ENCODE measurements around the gene HKDC1.
"Not testable (repeated sequence)": the region's sequence is repeated elsewhere in the genome, so short reads cannot be mapped to it uniquely, and the experiment has no call there.

HKDC1 gene

GRCh38 chr10:69220041-69220451, at the start of gene HKDC1:
HKDC1 (plus strand) TSS chr10:69220332; CDS start chr10:69220436, 104 bp downstream.
- no peak for DNase-seq (ENCODE audit: low read depth in 1 of 2, low spot score in 1 of 2)

GRCh38 chr10:69172241-69172982, 47.7 kb upstream of the HKDC1 start:
- no peak for DNase-seq (ENCODE audit: low read depth in 1 of 2, low spot score in 1 of 2)

GRCh38 chr10:69175326-69175725, 44.8 kb upstream of the HKDC1 start:
- not testable (repeated sequence) for DNase-seq (ENCODE audit: low read depth in 1 of 2, low spot score in 1 of 2)

- DNase-seq (ENCODE audit: low read depth in 1 of 2, low spot score in 1 of 2), result no peak
These were observed 43.3 kb upstream of the HKDC1 start for GRCh38 chr10:69176823-69177222.

GRCh38 chr10:69179089-69179742, 40.9 kb upstream of the HKDC1 start:
- DNase-seq (ENCODE audit: low read depth in 1 of 2, low spot score in 1 of 2), result peak in 1 of 2 donors; percentile 3

GRCh38 chr10:69179743-69180524, 40.2 kb upstream of the HKDC1 start, which contains the start of gene SUPV3L1:
SUPV3L1 (plus strand) TSS chr10:69180234; CDS start chr10:69180292, 58 bp downstream.
- peak; percentile 68 to 73 for DNase-seq (ENCODE audit: low read depth in 1 of 2, low spot score in 1 of 2)

GRCh38 chr10:69180525-69181204, 39.5 kb upstream of the HKDC1 start:
- DNase-seq (ENCODE audit: low read depth in 1 of 2, low spot score in 1 of 2), result peak in 1 of 2 donors; percentile 2

- no peak for DNase-seq (ENCODE audit: low read depth in 1 of 2, low spot score in 1 of 2)
These were observed 38.7 kb upstream of the HKDC1 start for GRCh38 chr10:69181433-69181832.

- no peak for DNase-seq (ENCODE audit: low read depth in 1 of 2, low spot score in 1 of 2)
These were observed 38.1 kb upstream of the HKDC1 start for GRCh38 chr10:69182005-69182404.

GRCh38 chr10:69186524-69186923, 33.6 kb upstream of the HKDC1 start:
- DNase-seq (ENCODE audit: low read depth in 1 of 2, low spot score in 1 of 2), result no peak

GRCh38 chr10:69201045-69201444, 19.1 kb upstream of the HKDC1 start:
- no peak for DNase-seq (ENCODE audit: low read depth in 1 of 2, low spot score in 1 of 2)

- DNase-seq (ENCODE audit: low read depth in 1 of 2, low spot score in 1 of 2), result no peak
These were observed 17.8 kb upstream of the HKDC1 start for GRCh38 chr10:69202332-69202731.

- no peak for DNase-seq (ENCODE audit: low read depth in 1 of 2, low spot score in 1 of 2)
These were observed 11.4 kb upstream of the HKDC1 start for GRCh38 chr10:69208761-69209160.

GRCh38 chr10:69209787-69210484, 10.2 kb upstream of the HKDC1 start:
- no peak for DNase-seq (ENCODE audit: low read depth in 1 of 2, low spot score in 1 of 2)

GRCh38 chr10:69211104-69211503, 9.0 kb upstream of the HKDC1 start:
- DNase-seq (ENCODE audit: low read depth in 1 of 2, low spot score in 1 of 2), result no peak

GRCh38 chr10:69211524-69211923, 8.6 kb upstream of the HKDC1 start:
- DNase-seq (ENCODE audit: low read depth in 1 of 2, low spot score in 1 of 2), result no peak

- DNase-seq (ENCODE audit: low read depth in 1 of 2, low spot score in 1 of 2), result no peak
These were observed 6.4 kb upstream of the HKDC1 start for GRCh38 chr10:69213591-69214311.

- DNase-seq (ENCODE audit: low read depth in 1 of 2, low spot score in 1 of 2), result no peak
These were observed 5.4 kb upstream of the HKDC1 start for GRCh38 chr10:69214666-69215131.

- no peak for DNase-seq (ENCODE audit: low read depth in 1 of 2, low spot score in 1 of 2)
These were observed 4.5 kb upstream of the HKDC1 start for GRCh38 chr10:69215405-69216171.

All from stimulated activated CD4-positive, alpha-beta T cell treated with anti-CD3 and anti-CD28 coated beads, Interleukin-15, amount 100 ng/mL, for 1 hour (primary cell).